Stimulated activated CD4-positive, alpha-beta T cell treated with anti-CD3 and anti-CD28 coated beads, Interleukin-12 subunit alpha, Interleukin-12 subunit beta, amount 100 ng/mL, for 48 hours (primary cell): ENCODE data around the gene TAF8.
"Not testable (repeated sequence)": the region's sequence is repeated elsewhere in the genome, so short reads cannot be mapped to it uniquely, and the experiment has no call there.

Experiments
- DNase-seq, 3 donors: peaks; one replicate each; pipeline ENCODE4 v3.0.0-alpha.2; 2020; ENCODE audit warnings: low read depth in 2 of 3, low spot score in 1 of 3

Gene TAF8

DNA sequence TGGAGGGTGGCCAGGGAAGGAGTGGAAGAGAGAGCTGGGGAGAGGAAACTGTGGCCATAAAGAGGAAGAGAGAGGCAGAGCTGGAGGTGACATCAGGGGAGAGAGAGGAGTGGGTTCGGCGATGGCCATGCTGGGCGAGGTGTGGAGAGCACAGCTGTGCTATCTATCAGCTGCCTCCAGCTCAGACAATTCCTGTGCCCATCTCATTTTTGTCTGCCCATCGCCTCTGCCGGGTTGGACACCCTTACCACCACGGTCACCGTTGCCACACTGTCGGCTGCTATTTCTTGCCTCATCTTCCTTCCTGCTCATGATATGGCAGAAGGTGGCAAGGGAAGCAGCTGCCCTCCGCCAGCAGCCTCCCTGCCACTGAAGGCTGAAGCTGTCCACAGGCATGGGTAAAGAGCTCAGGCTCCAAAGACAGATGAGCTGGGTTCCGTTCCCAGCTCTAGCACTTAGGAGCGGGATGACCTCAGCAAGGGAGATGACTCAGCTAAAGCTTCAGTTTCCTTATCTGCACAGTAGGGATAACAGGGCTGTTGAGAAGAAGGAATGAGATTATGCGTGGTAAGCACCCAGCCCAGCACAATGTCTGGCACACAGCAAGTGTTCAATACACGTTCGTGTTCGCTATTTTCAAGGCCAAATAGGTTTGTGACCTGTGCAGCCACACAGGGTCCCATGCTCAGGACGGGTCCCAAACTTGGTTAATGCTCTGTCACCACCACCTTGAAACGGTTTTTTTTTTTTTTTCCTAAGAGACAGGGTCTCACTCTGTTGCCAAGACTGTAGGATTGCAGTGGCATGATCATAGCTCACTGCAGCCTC lies 21.9 kb upstream of the TAF8 start:
- no peak for DNase-seq

DNA sequence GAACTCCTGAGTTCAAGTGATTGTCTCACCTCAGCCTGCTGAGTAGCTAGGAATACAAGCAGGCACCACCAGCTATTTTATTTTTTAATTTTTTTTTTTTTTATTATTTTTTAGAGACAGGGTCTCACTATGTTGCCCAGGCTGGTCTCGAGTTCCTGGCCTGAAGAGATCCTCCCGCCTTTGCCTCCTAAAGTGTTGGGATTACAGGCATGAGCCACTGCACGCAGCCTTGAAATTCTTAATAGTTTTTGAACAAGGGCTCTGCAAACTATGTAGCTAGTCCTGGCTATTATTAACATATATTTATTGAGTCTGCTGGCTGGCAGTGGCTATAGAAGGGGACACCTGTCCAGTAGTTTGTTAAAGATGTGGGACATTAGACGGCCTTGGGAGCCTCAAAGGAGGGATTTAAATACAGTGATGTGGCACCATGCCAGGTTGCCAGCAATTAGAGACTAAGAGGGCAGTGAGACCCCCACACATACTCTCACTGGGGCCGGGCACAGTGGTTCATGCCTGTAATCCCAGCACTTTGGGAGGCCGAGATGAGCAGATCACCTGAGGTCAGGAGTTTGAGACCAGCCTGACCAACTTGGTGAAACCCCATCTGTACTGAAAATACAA lies 21.1 kb upstream of the TAF8 start:
- DNase-seq = no peak

DNA sequence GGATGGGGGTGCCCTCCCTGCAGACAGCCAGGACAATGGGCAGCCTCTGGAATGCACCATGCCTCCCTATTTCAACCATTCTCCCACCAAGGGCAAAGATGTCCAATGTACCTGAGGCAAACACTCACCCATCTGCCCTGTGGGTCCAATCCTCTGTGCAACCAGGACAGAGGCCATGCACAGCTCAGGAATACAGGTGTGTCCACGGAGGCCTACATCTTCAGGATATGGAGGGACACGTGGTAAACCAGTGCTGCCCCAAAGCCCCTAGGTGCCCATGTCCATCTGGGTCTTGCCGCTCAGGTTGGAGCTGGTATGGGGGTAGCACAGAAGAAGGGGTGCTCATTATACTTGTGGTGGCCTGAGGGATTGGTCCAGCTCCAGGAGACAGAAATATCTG lies 20.4 kb upstream of the TAF8 start:
- DNase-seq = no peak

DNA sequence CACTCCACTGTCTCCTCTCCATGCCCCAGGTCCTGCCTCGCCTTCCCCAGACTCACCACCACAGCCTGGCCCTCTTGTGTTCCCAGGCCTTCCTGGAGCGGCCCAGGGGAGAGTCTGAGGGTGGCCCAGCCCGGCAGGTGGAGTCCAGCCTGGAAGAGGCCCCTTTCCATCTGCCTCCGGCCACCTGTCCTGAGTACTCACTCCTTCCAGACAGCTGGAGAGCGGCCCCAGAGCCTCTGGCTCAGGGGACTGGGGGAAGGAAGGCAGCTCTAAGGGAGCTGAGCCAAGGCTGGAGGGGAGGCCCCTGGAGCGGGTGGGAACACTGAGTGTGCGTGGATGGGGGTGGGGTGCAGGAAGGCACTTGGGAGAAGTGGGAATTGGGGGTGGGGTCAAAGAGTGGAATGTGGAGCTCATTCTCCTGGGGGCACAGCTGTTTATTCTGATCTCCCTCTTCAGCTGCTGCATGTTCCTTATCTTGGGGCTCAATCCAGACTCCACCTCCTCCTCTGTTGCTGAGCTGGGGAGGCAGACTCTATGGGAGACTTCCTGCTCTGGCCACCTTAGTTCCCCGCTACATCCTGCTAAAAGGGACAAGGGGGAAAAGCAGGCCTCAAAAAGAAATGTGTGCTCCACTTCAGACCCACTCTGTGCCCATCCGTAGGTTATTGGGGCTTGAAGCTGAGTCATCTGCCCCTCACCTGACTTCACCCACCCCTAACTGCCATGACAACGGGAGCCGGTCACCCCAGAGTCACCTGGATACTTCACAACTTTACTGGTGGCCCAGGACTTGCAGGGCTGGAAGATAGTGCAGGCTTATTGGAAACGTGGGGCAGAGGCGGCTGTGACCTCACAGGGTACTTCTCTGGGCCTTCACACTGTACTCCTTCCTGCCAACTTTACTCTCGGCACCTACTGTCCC lies 19.5 kb upstream of the TAF8 start:
- DNase-seq = no peak

DNA sequence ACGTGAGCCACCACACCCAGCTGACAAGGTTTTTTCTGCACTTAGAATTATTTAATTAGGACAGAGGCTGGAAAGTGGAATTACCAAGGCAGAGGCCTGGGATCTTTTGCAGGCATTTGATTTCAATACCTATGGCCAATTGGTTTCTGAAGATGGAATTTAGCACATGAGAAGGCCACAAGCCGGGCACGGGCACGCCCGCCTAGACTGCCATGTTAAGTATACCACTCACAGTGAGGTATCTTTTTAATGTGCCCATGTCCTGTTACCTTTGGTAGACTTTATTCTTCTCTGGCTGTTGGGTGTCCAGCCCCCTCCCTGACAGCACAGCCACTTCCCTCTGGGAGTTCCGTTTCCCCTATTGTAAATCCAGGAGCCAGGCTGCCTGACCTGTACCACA lies 18.0 kb upstream of the TAF8 start:
- DNase-seq = no peak

DNA sequence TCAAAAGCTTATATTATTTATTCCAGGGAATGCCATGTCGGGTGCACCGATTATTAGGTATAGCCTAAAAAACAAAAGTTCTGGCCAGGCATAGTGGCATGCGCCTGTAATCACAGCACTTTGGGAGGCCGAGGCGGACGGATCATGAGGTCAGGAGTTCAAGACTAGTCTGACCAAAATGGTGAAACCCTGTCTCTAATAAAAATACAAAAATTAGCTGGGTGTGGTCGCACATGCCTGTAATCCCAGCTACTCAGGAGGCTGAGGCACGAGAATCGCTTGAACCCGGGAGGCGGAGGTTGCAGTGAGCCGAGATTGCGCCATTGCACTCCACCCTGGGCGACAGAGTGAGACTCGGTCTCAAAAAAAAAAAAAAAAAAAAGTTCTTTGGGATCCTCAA lies 12.7 kb upstream of the TAF8 start:
- not testable (repeated sequence) for DNase-seq

DNA sequence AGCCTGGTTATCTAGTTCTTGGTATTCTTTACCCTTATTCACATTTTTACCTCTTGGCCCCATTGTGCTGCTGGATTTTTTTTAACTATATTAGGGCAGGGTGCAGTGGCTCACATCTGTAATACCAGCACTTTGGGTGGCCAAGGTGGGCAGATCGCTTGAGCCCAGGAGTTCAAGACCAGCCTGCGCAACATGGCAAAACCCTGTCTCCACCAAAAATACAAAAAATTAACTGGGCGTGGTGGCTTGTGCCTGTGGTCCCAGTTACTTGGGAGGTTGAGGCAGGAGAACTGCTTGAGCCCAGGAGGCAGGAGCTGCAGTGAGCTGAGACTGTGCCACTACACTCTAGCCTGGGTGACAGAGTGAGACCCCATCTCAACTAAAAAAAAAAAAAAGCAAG lies 12.2 kb upstream of the TAF8 start:
- DNase-seq = no peak

DNA sequence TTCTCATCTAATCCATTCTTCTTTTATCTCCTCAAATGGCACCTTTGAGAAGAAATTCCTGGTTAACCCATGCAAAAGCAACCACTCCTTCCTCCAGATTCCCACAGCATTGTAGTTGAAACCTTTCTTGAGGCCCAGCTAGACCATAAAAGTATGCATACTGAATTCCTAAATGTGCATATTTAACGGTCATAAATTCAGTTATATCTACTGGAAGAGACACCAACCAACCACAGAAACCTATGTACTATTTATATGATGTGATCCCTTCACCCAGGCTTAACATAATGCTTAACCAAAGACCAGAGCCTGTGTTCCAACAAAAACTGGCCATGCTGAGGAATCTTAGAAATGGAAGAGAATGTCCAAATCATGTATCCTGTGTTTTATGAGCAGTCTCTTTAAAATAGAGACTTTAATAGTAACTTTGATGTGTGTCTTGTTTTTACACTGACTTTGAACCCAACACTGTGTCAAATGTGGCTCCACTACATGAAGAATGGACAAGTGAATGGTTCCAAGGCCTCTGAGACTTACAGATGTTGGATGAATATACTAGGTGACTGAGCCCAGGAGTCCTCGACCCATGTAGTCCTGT lies 11.4 kb upstream of the TAF8 start:
- no peak for DNase-seq

DNA sequence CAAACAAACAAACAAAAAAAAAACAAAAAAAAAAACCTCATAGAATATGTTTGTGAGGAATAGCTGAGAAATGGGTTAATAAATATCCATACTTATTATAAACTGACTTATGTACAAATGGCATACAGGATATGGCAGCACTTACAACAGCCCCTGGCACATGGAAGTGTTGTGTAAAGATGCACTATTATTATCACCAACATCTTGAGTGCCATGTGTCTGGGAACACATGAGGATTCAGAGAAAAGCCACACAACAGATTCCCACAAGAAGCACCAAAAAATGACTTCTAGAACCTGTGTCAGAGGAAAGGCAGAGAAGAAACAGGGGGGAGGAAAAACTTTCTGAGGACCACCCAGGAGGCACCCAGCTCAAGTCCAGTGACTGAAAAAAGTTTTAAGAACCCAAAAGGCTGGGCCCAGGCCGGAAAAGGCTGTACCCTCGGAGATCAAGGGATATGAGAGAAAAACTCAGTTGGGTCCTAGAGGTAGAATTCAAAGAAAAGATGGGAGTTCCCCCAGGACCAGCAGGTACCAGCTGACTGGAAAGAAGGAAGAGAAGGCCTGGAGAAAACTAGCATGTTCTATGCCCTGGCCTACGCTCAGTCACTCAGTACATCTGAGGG lies 9.4 kb upstream of the TAF8 start:
- DNase-seq = no peak

DNA sequence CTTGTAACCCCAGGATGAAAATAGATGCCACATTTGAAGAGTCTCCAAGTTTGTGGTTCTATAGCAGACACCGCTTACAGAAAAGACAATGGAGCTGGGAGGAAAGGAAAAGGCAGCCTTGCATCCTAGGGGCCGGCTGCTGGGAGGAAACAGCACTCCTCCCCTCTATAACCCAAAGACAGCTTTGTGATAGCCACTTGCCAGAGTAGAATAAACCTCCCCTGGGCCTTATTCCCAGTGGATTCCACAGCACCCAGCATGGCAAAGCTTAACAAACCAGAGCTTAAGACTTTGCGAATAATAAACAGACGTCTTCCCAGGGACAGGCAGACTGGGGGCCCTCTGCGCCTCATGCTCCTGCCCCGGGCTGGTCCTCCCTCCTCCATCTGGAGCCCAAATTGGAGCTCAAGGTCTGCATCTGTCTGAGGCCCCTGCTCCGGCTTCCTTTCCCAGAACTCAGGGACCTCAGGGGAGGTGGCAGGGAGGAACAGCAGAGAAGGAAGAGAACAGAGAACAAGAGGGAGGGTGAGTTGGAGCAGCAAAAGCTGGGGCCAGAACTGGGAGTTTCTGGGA lies 8.8 kb upstream of the TAF8 start:
- no peak for DNase-seq

DNA sequence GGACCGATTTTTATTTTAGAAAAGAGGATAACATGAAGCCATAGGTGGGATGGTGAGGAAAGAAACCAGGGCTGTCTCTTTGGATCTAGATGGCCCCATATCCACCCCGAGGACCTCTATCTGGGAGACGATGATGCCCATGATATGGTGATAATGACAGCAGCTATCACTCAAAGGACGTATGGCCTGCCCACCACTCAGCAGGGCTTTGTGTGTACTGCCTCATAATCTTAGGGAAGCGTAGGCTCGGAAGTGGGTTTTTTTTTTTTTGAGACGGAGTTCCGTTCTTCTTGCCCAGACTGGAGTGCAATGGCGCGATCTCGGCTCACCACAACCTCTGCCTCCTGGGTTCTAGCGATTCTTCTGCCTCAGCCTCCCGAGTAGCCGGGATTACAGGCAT lies 8.2 kb upstream of the TAF8 start:
- DNase-seq = no peak

DNA sequence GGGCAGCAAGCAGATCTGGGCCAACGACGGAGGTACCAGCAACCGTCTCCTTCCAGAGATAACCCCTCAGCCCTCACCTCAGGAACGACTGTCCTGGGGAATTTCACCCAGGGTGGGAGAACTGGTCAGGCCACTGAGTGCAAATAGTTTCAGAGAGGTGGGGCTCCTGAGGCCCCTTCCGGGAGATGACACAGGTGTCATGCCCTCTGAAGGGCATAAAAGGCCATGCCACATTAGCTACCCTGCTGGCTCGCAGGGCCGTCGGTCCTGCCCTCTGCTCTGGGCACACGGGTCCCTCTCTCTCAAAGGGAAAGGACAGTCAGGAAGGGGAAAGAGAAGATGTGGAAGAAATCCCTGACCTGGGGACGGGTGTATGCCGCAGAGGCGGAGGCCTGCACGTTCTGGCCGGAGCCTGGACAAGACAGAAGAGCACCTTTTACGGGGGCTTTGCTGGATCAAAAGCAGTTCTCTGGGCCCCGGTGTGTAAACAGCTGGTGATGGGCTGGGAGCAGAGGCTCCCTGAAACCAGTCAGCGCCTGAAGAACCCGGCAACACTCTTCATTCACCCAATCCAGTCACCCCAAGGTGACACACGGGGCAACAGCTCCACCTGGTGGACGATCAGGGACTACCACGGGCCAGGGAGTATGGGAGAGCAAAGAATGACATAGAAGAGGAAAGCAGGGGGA lies 6.4 kb upstream of the TAF8 start:
- DNase-seq = peak; percentile 88 to 97 (median 90)

DNA sequence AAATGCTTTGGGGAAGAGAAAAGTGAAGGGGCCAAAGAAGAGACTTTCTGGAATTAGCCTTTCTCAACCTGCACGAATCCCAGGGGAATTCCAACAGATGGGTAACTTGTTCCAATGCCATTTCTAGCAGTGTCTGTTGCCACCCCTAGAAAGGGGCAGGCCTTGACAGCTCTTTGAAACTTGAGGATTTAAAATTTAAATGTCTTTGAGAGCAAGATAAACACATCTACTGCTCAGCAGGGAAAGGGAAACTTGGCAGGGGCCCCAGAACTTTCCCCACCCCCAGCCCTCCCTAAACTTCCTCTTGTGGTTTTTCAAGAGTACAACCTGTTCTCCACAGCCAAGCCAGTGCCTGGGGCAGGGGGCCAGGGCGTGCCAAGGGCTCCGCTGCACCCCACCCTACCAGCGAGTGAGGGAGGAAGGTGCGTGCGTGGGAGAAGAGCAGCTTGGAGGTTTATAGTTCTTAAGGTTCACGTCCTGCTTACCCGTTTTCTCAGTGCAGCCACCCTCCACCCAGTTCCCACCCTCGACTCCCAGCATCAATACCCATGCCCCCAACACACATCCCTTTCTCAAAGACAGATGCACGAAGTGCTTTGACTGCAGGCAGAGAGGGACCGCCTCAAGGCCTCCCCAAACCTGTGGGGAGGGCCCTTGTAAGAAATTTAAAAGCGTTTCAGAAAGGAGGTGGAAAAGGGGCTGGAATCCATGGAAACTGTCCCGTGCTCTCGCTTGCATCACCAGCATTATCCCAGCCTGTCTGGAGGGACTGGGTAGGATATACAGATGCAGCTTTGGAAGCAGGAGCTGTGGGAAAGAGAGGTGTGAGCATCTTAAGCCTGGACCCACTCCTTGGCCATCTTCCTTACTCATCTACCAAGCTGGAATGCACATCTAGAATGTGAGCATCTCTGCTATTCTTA lies 4.5 kb upstream of the TAF8 start:
- peak in 1 of 3 donors; percentile 55 for DNase-seq

DNA sequence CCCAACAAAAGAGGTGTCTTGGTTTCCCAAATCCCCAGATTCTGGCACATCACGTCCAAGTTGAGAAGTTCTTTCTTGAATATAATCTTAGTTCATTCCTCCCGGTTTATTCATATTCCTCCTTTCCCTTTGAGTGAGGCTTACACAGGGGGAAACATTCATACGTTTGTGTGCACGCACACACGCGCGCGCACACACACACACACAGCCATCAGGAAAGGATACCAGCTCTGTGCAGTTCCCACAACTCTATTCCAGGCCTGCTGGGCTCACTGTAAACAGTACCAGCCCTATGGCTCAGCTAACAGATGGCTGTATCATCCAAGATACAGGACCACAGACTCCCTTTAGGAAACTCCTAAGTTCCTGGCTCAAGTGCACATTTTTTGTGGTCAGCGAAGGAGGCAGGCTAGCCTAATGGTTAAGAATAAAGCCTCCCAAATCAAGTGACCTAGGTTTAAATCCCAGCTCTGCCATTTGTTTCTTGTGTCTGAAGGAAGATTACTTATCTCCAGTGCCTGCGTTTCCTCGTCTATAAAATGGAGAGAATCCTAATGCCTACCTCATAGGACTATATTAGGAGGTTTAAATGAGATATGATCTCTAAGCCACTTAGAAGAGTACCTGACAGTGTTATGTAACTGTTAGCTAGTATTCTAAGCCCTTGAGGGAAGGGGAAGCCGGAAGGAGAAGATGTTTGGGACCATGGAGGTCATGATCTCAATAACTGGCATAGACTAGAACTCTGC lies 3.7 kb upstream of the TAF8 start:
- DNase-seq = no peak

DNA sequence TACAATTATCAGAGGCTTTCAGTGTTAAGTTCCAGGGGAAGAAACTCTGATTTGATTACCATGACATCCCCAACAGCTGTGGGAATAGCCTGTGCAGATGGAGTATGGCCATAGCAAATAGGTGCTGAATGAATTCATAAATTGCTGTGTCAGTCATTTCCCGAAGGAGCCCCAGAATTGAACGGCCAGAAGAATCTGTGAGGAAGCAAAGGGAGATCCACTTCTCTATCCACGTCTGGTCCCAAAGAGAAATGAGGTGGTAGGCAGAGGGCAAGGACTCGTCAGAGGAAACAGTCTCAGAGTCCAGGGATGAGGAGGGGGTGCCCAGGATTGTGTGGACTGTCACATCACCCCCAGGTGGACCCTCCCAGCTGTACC lies 3.1 kb upstream of the TAF8 start:
- no peak for DNase-seq

DNA sequence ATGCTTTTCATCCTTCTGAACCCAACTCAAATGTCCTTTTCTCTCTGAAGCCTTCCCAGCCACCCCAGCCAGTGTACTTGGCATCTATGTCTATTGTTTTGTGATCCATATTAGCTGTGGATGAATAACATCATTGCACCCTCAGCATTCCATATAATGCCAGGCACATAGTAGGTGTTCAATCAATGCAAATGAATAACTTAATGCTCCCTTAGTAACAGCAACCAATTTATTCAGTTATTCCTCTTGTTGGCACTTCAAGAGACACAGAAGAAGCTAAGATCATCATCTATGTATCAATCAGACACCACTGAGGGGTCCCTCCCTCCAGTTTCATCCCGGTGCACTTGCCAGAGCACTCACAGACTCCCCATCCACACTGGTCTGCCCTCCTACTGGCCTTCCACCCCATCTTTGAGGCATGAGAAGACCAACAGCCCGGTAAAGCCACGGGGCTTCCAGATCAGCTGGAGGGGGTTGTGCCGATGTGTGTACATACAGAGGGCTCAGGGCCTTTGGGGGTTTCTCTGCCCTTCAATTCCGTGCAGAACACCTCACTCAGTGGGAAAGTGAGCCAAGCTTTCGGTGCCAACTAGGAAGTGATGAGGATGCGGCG lies 2.4 kb upstream of the TAF8 start:
- no peak for DNase-seq

DNA sequence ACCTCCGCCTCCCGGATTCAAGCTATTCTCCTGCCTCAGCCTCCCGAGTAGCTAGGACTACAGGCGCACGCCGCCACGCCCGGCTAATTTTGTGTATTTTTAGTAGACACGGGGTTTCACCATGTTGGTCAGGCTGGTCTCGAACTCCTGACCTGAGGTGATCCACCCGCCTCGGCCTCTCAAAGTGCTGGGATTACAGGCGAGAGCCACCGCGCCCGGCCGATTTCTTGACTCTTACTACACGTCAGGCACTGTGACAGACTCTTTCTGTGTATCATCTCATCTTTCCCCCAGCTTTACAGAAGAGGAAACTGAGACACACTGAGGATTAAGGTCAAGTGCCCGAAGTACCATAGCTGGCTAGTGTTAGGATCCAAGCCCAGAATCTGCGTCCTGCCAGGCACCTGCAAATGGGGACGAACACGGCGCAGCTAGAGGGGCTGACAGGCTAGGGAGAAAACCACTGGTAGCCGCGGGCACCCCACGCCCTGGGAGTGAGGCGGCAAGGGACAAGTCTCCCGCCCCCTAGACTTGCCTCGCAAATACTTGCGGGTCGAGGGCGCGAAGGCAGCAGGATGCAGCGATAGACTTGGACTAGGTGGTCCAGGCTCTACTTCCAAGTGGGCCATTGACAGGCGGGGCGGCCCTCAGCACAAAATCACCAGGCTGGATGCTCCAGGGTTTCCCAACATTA lies 1.1 kb upstream of the TAF8 start:
- DNase-seq = no peak
